Endometrial microvascular endothelial cells (primary cell): ENCODE results near the gene PPFIBP1. TPM values are rescaled to one million over a fixed set of nuclear protein-coding genes. Genes with fewer than 3 reads are reported as not detected.
"Not testable (repeated sequence)": the region's sequence is repeated elsewhere in the genome, so short reads cannot be mapped to it uniquely, and the experiment has no call there.

ENCODE experiments used
- in situ Hi-C: cut with HindIII; loops from 2 replicates; pipeline ENCODE4 v1.10.0; 2017; ENCODE audit warnings: low sequenced_read_pairs, low pct_unique_long_range_greater_than_20kb; ENCODE audit errors: inconsistent ontology term
- total RNA-seq: library from RNA; depleted of rRNA; stranded (reverse); fragments of >200 nt; gene quantifications from one replicate; pipeline ENCODE4 v1.2.3, GENCODE V29; 2015; ENCODE audit errors: inconsistent ontology term

Gene PPFIBP1
- total RNA-seq, 1 donor from 2014 or later: 111 TPM

- in situ Hi-C loops: no loop called here
Measured at GRCh38 chr12:27607591-27607990, 83.6 kb downstream of the PPFIBP1 start.

GRCh38 chr12:27608890-27609289 lies 84.9 kb downstream of the PPFIBP1 start:
- in situ Hi-C loops: no loop called here

GRCh38 chr12:27610374-27610773 lies 86.4 kb downstream of the PPFIBP1 start:
- in situ Hi-C loops: no loop called here

- in situ Hi-C loops: no loop called here
Measured at GRCh38 chr12:27614386-27614785, 90.4 kb downstream of the PPFIBP1 start.

GRCh38 chr12:27614866-27615265 lies 90.9 kb downstream of the PPFIBP1 start:
- in situ Hi-C loops: no loop called here

- in situ Hi-C loops: no loop called here
Measured at GRCh38 chr12:27615331-27615891, 91.4 kb downstream of the PPFIBP1 start.

- in situ Hi-C loops: no loop called here
Measured at GRCh38 chr12:27616356-27617142, 92.5 kb downstream of the PPFIBP1 start.

GRCh38 chr12:27618836-27619235 lies 94.8 kb downstream of the PPFIBP1 start:
- in situ Hi-C loops: no loop called here

GRCh38 chr12:27619308-27619707 lies 95.3 kb downstream of the PPFIBP1 start:
- in situ Hi-C loops: no loop called here

- in situ Hi-C loops: no loop called here
Measured at GRCh38 chr12:27620121-27620520, 96.1 kb downstream of the PPFIBP1 start.

- in situ Hi-C loops: no loop called here
Measured at GRCh38 chr12:27622436-27623195, 98.6 kb downstream of the PPFIBP1 start.

GRCh38 chr12:27623645-27624044 lies 99.6 kb downstream of the PPFIBP1 start:
- in situ Hi-C loops: no loop called here

GRCh38 chr12:27624586-27624985 lies 100.6 kb downstream of the PPFIBP1 start:
- in situ Hi-C loops: no loop called here

GRCh38 chr12:27627123-27627852 lies 103.3 kb downstream of the PPFIBP1 start:
- in situ Hi-C loops: no loop called here

GRCh38 chr12:27627853-27628469 lies 104.0 kb downstream of the PPFIBP1 start:
- in situ Hi-C loops: not testable (repeated sequence)

GRCh38 chr12:27630219-27630618 lies 106.2 kb downstream of the PPFIBP1 start:
- in situ Hi-C loops: not testable (repeated sequence)

- in situ Hi-C loops: no loop called here
Measured at GRCh38 chr12:27631365-27631764, 107.4 kb downstream of the PPFIBP1 start.

- in situ Hi-C loops: no loop called here
Measured at GRCh38 chr12:27631813-27632491, 107.9 kb downstream of the PPFIBP1 start.
